HL-60 (cell line): Measurements from ENCODE around the gene PRDM10.

Source experiments
- DNase-seq, 2 experiments: peaks; one replicate each; pipeline ENCODE4 v3.0.0-alpha.2; 2010 to 2020; ENCODE audit warnings: low read depth in 1 of 2, low spot score in 1 of 2
- H3K27ac ChIP-seq: fragments of 250-450 bp; sonication (Bioruptor Pico); replicated peaks from 2 replicates; pipeline ENCODE4 v1.5.1; 2020; ENCODE audit warnings: mild to moderate bottlenecking, moderate library complexity
- H3K27me3 ChIP-seq: fragments of 250-450 bp; sonication (Bioruptor Pico); 2 replicates; pipeline ENCODE4 v1.5.1; 2021; ENCODE audit warnings: mild to moderate bottlenecking, moderate library complexity; ENCODE audit not compliant: insufficient read depth, poor library complexity, severe bottlenecking
- H3K4me3 ChIP-seq: replicated peaks from 2 replicates; pipeline ENCODE4 v1.5.1; 2011; ENCODE audit warnings: mild to moderate bottlenecking, control low read depth, low read length; ENCODE audit not compliant: insufficient read depth
- GABPA ChIP-seq: IDR thresholded peaks from 2 replicates; pipeline ENCODE4 v1.6.1; 2012; ENCODE audit warnings: low read depth
- POLR2AphosphoS5 ChIP-seq: IDR thresholded peaks from 2 replicates; pipeline ENCODE4 v1.6.1; 2012; ENCODE audit warnings: low read depth
- SPI1 ChIP-seq: IDR thresholded peaks from 2 replicates; pipeline ENCODE4 v1.6.1; 2012; ENCODE audit warnings: low read depth, mild to moderate bottlenecking, borderline replicate concordance
- TF ChIP-seq, protein P1 (sequence below): IDR thresholded peaks from one replicate; pipeline ENCODE4 v1.5.1; 2011; ENCODE audit warnings: low read length, control low read depth, inconsistent platforms; ENCODE audit not compliant: insufficient read depth
- TF ChIP-seq, protein P2 (sequence below): IDR thresholded peaks from 2 replicates; pipeline ENCODE4 v1.6.1; 2012; ENCODE audit warnings: low read depth; ENCODE audit not compliant: insufficient replicate concordance

The PRDM10 gene

DNA sequence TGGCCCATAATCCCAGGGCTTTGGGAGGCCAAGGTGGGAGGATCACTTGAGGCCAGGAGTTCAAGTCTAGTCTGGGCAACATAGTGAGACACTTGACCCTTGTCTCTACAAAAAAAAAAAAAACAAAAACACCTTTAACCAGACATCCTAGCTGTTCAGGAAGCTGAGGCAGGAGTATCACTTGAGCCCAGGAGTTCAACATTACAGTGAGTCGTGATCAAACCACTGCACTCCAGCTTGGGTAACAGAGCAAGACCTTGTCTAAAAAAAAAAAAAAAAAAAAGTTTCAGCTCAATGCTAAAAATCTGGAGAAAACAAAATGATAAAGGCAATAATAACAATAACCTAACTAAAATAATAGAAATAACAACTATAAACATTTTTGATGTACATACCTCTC is 44.5 kb upstream of the PRDM10 start:
- H3K27ac ChIP-seq, result no peak overlapping the region
- DNase-seq, result no peak
- TF ChIP-seq, protein P1, sequence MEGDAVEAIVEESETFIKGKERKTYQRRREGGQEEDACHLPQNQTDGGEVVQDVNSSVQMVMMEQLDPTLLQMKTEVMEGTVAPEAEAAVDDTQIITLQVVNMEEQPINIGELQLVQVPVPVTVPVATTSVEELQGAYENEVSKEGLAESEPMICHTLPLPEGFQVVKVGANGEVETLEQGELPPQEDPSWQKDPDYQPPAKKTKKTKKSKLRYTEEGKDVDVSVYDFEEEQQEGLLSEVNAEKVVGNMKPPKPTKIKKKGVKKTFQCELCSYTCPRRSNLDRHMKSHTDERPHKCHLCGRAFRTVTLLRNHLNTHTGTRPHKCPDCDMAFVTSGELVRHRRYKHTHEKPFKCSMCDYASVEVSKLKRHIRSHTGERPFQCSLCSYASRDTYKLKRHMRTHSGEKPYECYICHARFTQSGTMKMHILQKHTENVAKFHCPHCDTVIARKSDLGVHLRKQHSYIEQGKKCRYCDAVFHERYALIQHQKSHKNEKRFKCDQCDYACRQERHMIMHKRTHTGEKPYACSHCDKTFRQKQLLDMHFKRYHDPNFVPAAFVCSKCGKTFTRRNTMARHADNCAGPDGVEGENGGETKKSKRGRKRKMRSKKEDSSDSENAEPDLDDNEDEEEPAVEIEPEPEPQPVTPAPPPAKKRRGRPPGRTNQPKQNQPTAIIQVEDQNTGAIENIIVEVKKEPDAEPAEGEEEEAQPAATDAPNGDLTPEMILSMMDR, result no peak
- TF ChIP-seq SPI1, result no peak
- TF ChIP-seq, protein P2, sequence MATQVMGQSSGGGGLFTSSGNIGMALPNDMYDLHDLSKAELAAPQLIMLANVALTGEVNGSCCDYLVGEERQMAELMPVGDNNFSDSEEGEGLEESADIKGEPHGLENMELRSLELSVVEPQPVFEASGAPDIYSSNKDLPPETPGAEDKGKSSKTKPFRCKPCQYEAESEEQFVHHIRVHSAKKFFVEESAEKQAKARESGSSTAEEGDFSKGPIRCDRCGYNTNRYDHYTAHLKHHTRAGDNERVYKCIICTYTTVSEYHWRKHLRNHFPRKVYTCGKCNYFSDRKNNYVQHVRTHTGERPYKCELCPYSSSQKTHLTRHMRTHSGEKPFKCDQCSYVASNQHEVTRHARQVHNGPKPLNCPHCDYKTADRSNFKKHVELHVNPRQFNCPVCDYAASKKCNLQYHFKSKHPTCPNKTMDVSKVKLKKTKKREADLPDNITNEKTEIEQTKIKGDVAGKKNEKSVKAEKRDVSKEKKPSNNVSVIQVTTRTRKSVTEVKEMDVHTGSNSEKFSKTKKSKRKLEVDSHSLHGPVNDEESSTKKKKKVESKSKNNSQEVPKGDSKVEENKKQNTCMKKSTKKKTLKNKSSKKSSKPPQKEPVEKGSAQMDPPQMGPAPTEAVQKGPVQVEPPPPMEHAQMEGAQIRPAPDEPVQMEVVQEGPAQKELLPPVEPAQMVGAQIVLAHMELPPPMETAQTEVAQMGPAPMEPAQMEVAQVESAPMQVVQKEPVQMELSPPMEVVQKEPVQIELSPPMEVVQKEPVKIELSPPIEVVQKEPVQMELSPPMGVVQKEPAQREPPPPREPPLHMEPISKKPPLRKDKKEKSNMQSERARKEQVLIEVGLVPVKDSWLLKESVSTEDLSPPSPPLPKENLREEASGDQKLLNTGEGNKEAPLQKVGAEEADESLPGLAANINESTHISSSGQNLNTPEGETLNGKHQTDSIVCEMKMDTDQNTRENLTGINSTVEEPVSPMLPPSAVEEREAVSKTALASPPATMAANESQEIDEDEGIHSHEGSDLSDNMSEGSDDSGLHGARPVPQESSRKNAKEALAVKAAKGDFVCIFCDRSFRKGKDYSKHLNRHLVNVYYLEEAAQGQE, result no peak
- no peaks in the 10 kb centered on the region for H3K27me3 ChIP-seq
- H3K4me3 ChIP-seq, result no peak overlapping the region

DNA sequence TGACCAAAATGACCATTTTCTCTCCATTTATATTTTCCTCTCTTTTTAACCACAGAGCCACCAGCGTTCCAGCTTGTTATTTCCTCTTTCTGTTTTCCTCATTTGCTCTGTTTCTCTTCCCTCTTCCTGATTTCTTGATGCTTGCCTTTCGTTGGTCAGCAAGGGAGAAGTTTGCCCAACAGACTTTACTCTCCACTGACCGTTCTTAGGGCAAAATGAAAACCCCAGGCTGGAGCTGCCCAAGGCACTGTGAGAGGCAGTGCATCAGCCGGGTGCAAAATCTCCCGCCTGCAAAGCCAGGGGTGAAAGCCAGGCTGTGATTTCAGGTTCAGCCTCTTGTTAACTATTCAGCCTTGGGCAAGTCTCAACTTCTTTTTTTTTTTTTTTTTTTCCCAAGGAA is 40.9 kb upstream of the PRDM10 start:
- peak in 1 of 2 experiments; percentile 48 for DNase-seq
- Histone ChIP-seq H3K27ac (no peak overlapping the region), H3K4me3 (peak overlapping the region; percentile 23; the same call in 1 of the 2 replicates), H3K27me3 (no peaks in the 10 kb centered on the region)
- TF ChIP-seq, protein P1, result no peak
- TF ChIP-seq, protein P2, result no peak
- TF ChIP-seq POLR2AphosphoS5 (no peak), GABPA (no peak), SPI1 (peak; percentile 45)

DNA sequence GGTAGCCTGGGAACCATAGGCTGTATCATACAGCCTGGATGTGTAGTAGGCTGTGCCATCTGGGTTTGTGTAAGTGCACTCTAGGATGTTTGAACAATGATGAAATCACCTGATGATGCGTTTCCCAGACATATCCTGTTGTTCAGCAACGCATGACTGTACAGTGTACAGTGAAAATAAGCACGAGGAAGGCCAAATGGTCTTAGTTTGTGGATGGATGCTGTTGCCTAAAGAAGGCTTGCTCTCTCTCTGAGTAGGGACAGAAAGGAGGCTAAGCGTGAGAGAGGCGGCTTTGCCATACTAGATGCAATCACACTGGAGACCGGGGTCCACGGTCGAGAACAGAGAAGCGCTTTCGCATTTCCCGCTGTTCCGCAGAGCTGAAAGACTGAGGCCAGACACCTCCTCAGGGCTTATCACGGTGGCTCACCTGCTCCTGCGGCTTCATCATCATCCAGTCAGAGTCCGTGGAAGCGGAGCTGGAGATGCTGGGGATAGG is 39.5 kb upstream of the PRDM10 start:
- H3K4me3 ChIP-seq, result no peak overlapping the region
- peak; percentile 42 to 52 for DNase-seq
- no peak overlapping the region for H3K27ac ChIP-seq
- no peaks in the 10 kb centered on the region for H3K27me3 ChIP-seq
- TF ChIP-seq, protein P2, result no peak
- TF ChIP-seq GABPA, result no peak
- no peak for TF ChIP-seq POLR2AphosphoS5
- TF ChIP-seq SPI1, result no peak
